HEK293T (cell line): ENCODE results near the gene LRP5.
"Not testable (repeated sequence)": the region's sequence is repeated elsewhere in the genome, so short reads cannot be mapped to it uniquely, and the experiment has no call there.

Experiments
- CTCF ChIA-PET: fragments of 350-600 bp; formaldehyde crosslinking; extraction: SDS; loops from one replicate; lab custom pipeline; 2021; ENCODE audit warnings: antibody characterized with exemption, inconsistent platforms; lab: Yijun Ruan, JAX
- POLR2A ChIA-PET: fragments of 350-600 bp; formaldehyde crosslinking; extraction: SDS; loops from one replicate; lab custom pipeline; 2020; ENCODE audit warnings: antibody characterized with exemption, inconsistent platforms; lab: Yijun Ruan, JAX
- DNase-seq: peaks from one replicate; pipeline ENCODE4 v3.0.0; 2012; ENCODE audit warnings: mixed read lengths; ENCODE audit errors: extremely low spot score
- ARNT ChIP-seq: fragments of 450-650 bp; IDR thresholded peaks from 2 replicates; pipeline ENCODE4 v1.6.1; 2017; ENCODE audit warnings: mild to moderate bottlenecking
- BHLHE40 ChIP-seq: fragments of 450-650 bp; IDR thresholded peaks from 2 replicates; pipeline ENCODE4 v1.6.1; 2016; ENCODE audit warnings: mild to moderate bottlenecking, moderate library complexity, borderline replicate concordance
- CTBP1 ChIP-seq: fragments of 450-650 bp; IDR thresholded peaks from 2 replicates; pipeline ENCODE4 v1.6.1; 2016; ENCODE audit warnings: borderline replicate concordance
- ELF4 ChIP-seq: fragments of 450-650 bp; IDR thresholded peaks from 2 replicates; pipeline ENCODE4 v1.6.1; 2017; ENCODE audit warnings: antibody characterized with exemption
- FOXA1 ChIP-seq: fragments of 450-650 bp; IDR thresholded peaks from 2 replicates; pipeline ENCODE4 v1.6.1; 2016; ENCODE audit warnings: mild to moderate bottlenecking
- FOXK2 ChIP-seq: fragments of 450-650 bp; IDR thresholded peaks from 2 replicates; pipeline ENCODE4 v1.6.1; 2016; ENCODE audit warnings: mild to moderate bottlenecking
- FOXM1 ChIP-seq: fragments of 450-650 bp; IDR thresholded peaks from 2 replicates; pipeline ENCODE4 v1.6.1; 2017; ENCODE audit warnings: mild to moderate bottlenecking, borderline replicate concordance
- HDGF ChIP-seq: fragments of 450-650 bp; IDR thresholded peaks from 2 replicates; pipeline ENCODE4 v1.6.1; 2017; ENCODE audit warnings: antibody characterized with exemption, borderline replicate concordance
- L3MBTL2 ChIP-seq: fragments of 450-650 bp; conservative IDR thresholded peaks from 2 replicates; pipeline ENCODE4 v1.6.1; 2016; ENCODE audit warnings: mild to moderate bottlenecking
- LEF1 ChIP-seq: fragments of 450-650 bp; IDR thresholded peaks from 2 replicates; pipeline ENCODE4 v1.6.1; 2017; ENCODE audit warnings: mild to moderate bottlenecking, borderline replicate concordance
- NFRKB ChIP-seq: fragments of 450-650 bp; IDR thresholded peaks from 2 replicates; pipeline ENCODE4 v1.6.1; 2016; ENCODE audit warnings: mild to moderate bottlenecking, moderate library complexity
- PKNOX1 ChIP-seq: fragments of 450-650 bp; IDR thresholded peaks from 2 replicates; pipeline ENCODE4 v1.6.1; 2016
- SP1 ChIP-seq: fragments of 450-650 bp; IDR thresholded peaks from 2 replicates; pipeline ENCODE4 v1.6.1; 2017
- SUZ12 ChIP-seq: fragments of 450-650 bp; IDR thresholded peaks from 2 replicates; pipeline ENCODE4 v1.6.1; 2016; ENCODE audit warnings: mild to moderate bottlenecking
- TARDBP ChIP-seq: fragments of 450-650 bp; IDR thresholded peaks from 2 replicates; pipeline ENCODE4 v1.6.1; 2016
- ZNF384 ChIP-seq: fragments of 450-650 bp; IDR thresholded peaks from 2 replicates; pipeline ENCODE4 v1.6.1; 2016

The LRP5 gene

GRCh38 chr11:68454767-68455166 is 142.4 kb downstream of the LRP5 start:
- no peak for DNase-seq
- CTCF ChIA-PET = no interaction called here
- POLR2A ChIA-PET = no interaction called here
- TF ChIP-seq SP1 (no peak), ARNT (no peak), ZNF384 (no peak), SUZ12 (no peak), PKNOX1 (no peak), FOXM1 (no peak), LEF1 (no peak), L3MBTL2 (no peak), ELF4 (no peak), FOXA1 (no peak), CTBP1 (no peak), HDGF (no peak), TARDBP (no peak), BHLHE40 (no peak), FOXK2 (no peak), NFRKB (no peak)

- POLR2A ChIA-PET = no interaction called here
- CTCF ChIA-PET = interaction anchor here (0.7 kb wide), 1 partner anchor 73 kb away, joined by 3 read pairs; no protein-coding TSS in a partner anchor
- DNase-seq = no peak
- no peak for TF ChIP-seq HDGF
- TF ChIP-seq TARDBP = no peak
- TF ChIP-seq ARNT = no peak
- TF ChIP-seq SP1 = no peak
- no peak for TF ChIP-seq BHLHE40
- TF ChIP-seq LEF1 = no peak
Observed at GRCh38 chr11:68455485-68455884, 143.1 kb downstream of the LRP5 start.

GRCh38 chr11:68457216-68457897 is 145.0 kb downstream of the LRP5 start:
- DNase-seq = no peak
- no peak for TF ChIP-seq FOXA1
- no peak for TF ChIP-seq FOXK2
- no peak for TF ChIP-seq ELF4
- TF ChIP-seq BHLHE40 = no peak
- TF ChIP-seq HDGF = no peak
- TF ChIP-seq PKNOX1 = no peak
- no peak for TF ChIP-seq ARNT
- no peak for TF ChIP-seq TARDBP
- TF ChIP-seq LEF1 = no peak
- TF ChIP-seq SP1 = no peak
- TF ChIP-seq FOXM1 = no peak
- no peak for TF ChIP-seq SUZ12
- no peak for TF ChIP-seq NFRKB
- TF ChIP-seq L3MBTL2 = no peak
- TF ChIP-seq CTBP1 = no peak
- no peak for TF ChIP-seq ZNF384
- POLR2A ChIA-PET = no interaction called here
- CTCF ChIA-PET = no interaction called here

- TF ChIP-seq NFRKB = no peak
- no peak for TF ChIP-seq CTBP1
- no peak for TF ChIP-seq ELF4
- no peak for TF ChIP-seq ZNF384
- TF ChIP-seq L3MBTL2 = no peak
- TF ChIP-seq PKNOX1 = no peak
- TF ChIP-seq ARNT = no peak
- no peak for TF ChIP-seq SP1
- no peak for TF ChIP-seq BHLHE40
- no peak for TF ChIP-seq FOXA1
- no peak for TF ChIP-seq TARDBP
- no peak for TF ChIP-seq SUZ12
- TF ChIP-seq HDGF = no peak
- no peak for TF ChIP-seq LEF1
- TF ChIP-seq FOXK2 = no peak
- no peak for TF ChIP-seq FOXM1
- DNase-seq = no peak
- ChIA-PET POLR2A (no interaction called here), CTCF (no interaction called here)
Observed at GRCh38 chr11:68457898-68458249, 145.5 kb downstream of the LRP5 start.

- POLR2A ChIA-PET = not testable (repeated sequence)
Observed at GRCh38 chr11:68458340-68458739, 145.9 kb downstream of the LRP5 start.

GRCh38 chr11:68459886-68460740 is 147.7 kb downstream of the LRP5 start:
- TF ChIP-seq TARDBP (peak; percentile 59; the same call in 1 of the 2 replicates), PKNOX1 (peak; percentile 99), FOXM1 (peak; percentile 21; the same call in 1 of the 2 replicates), ZNF384 (no peak), CTBP1 (peak; percentile 87), SUZ12 (no peak), LEF1 (no peak; the same call in 1 of the 2 replicates), FOXA1 (no peak), FOXK2 (no peak), L3MBTL2 (0 out of 2 replicates have a peak, but pooled peaks have one; percentile 40), BHLHE40 (no peak), ELF4 (no peak), HDGF (no peak), NFRKB (no peak), SP1 (no peak), ARNT (no peak)
- DNase-seq = peak; percentile 95
- POLR2A ChIA-PET = interaction anchor here (0.9 to 1.4 kb wide), 2 partner anchors 149 to 188 kb away, joined by 3 read pairs; no protein-coding TSS in a partner anchor
- CTCF ChIA-PET = no interaction called here

More at GRCh38 chr11:68458340-68458739, 145.9 kb downstream of the LRP5 start:
- CTCF ChIA-PET, DNase-seq: not testable (repeated sequence)
